CD4-positive, alpha-beta T cell treated with Interleukin-15 for 1 hour (primary cell): ENCODE measurements around the gene PPM1M.
A peak's percentile ranks its signal among the peaks of the same experiment; 100 is the strongest.

ENCODE experiments used
- DNase-seq: peaks from one replicate; pipeline ENCODE4 v3.0.0-alpha.2; 2020

The PPM1M gene

DNA sequence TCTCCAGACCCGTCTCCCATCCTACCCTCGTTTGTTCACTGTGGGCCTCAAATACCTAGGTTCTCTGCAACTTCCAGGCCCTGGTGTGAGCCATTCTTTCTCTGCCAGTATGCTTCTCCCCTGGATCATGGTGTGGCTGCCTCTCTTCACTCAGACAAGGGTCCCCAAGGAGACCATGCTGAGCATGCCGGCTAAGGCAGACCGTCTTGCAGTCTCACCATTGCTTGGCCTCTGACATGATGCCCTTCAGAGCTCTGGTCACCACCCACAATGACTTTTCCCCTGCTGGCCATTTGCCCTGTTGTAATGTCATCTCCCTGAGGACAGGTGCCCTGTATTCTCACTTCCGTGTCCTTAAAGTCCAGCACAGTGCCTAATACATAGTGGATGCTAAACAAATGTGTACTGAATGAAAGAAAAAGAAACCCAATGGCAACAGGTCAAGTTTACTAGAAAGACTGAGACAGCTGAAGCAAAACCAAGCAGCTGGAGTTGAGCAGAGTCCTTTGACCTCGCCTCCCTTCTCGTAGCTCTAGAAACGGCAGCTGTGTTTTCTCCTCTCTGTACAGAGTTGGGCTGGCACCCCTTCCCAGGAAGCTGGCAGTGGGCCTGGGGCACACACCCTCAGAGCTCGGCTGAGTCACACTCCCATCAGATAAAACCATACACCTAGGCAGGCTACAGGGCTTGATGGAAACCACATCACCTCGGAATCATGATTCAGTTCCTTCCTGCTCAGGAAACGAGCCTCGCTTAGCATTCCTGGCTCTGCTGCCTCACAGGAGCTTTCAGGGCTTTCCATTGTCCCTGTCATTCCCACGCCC lies 28.8 kb upstream of the PPM1M start:
- DNase-seq, result no peak

DNA sequence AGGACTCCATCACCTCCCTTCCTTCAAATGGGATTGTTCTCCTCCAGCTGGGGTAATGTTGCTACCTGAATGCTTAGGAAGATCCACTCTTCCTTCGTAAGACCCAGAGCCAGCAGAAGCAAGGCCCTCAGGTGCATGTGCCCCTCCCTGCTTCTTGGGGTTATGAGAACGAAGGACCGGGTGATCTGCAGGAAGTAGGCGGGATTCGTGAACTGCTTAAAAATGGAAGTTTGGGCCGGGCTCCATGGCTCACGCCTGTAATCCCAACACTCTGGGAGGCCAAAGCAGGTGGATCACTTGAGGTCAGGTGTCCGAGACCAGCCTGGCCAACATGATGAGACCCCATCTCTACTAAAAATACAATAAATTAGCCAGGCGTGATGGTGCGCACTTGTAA lies 28.2 kb upstream of the PPM1M start:
- no peak for DNase-seq

DNA sequence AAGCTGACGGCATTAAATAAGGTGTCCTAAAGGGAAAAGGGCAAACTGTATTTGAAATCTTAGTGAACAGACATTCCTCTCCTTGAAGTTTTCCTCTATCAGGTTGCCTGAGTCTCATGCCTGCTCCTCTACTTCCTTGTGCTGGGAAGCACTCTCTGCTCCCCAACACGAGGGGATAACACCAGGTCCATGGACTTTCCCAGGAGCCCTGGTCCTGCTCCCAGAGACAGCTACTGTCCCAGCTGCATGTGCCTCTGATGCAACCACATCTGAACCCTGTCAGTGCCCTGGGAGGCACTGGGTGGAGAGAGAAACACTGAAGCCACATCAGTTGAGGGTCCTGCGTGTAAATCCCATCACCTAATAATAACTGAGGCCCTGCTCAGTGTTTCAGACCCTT lies 27.5 kb upstream of the PPM1M start:
- DNase-seq, result no peak

DNA sequence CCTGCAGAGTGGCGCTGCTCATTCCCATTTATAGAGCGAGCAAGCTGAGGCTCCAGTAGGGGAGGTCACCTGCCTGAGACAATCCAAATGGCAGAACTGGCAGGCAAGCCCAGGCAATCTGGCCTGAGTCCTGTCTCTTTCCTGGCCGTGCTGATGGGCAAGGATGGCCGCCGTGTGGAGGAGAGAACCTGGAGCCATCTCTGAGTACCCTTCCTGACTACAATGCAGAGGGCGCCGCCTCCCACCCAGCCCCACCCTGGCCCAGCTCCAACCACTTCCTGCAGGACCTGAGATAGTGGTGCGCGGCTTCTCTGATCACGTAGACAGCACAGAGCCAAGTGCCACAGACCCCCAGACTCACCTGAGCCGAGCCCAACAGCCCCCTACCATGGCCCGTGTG lies 27.1 kb upstream of the PPM1M start:
- no peak for DNase-seq

DNA sequence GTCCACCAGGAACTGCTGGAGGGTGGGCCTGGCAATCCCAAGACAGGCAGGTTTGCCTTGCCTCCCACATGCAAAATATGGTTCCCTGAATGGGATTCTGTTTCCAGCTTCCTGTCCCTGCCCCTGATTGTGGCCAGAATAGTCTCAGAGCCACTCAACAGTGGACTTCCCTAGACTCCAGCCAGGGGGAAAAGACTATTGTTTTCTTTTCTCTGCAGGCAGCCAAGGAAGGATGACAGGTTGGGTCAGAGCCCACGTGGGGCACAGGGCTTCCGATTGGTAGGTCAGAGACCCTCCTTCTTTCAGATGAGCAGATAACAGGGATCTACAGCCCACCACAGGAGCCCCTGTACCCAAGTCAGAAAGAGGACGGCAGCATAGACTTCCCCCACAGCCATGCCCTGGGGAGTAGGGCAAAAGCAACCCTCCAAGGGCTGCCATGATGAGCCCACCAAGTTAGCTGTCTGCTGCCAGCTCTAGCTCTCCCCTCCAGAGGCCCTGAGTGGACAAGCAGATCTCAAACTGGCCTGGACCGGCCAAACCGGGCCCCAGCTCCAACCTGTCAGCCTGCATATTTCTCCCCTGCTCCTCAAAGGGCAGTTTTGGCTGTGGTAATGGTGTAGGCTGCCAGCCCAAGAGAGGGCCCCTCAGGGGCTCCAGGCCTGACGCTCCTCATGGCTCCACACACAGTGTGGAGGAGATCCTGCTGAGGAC lies 26.5 kb upstream of the PPM1M start:
- DNase-seq, result no peak

DNA sequence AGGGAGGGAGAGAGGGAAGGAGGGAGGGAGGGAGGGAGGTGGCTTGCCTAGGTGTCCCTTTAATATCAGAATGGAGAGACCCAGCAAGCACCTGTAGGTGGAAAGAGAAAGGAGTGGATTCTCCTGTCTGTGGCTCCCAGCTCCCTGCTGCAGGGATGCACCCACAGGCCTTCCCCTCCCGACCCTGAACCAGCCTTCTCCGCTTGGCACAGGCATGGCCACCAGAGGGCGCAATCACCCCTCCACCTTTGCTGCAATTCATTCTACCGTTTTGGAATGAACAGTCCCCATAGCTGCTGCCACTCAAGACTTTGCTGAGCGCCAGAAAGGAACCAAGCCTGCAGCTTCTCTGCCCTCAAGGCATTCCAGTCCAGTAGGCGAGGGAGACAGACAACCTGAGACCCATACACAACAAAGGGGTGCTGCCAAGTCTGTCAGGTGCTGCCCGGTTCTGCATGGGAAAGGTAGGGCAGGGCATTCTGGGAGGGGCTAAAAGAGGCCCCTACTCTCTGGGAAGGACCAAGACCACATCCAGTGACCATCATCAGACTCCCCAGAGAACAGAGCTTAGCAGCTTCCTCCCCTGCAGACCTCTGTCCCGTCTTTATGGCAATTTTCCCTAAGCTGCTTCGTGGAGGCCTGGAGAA lies 25.1 kb upstream of the PPM1M start:
- peak; percentile 78 for DNase-seq

DNA sequence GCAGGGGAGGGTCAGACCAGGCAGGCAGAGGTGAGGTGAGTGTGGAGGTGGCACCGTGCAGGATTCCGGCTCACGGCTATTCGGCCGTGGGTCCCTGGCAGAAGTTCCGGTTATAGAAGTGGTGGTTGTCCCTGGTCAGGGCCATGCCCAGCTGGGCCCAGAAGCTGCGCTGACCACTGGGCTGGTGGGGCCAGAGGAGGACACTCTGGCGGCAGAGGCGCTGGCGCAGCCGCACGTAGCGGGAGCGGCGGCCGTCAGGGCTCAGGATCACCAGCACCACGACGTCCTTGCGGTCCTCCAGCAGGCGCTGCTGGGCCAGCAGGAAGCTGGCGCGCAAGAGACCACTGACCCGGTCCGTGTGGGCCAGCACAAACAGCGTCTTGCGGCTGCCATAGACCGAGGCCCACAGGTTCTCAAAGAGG lies 24.4 kb upstream of the PPM1M start:
- no peak for DNase-seq

DNA sequence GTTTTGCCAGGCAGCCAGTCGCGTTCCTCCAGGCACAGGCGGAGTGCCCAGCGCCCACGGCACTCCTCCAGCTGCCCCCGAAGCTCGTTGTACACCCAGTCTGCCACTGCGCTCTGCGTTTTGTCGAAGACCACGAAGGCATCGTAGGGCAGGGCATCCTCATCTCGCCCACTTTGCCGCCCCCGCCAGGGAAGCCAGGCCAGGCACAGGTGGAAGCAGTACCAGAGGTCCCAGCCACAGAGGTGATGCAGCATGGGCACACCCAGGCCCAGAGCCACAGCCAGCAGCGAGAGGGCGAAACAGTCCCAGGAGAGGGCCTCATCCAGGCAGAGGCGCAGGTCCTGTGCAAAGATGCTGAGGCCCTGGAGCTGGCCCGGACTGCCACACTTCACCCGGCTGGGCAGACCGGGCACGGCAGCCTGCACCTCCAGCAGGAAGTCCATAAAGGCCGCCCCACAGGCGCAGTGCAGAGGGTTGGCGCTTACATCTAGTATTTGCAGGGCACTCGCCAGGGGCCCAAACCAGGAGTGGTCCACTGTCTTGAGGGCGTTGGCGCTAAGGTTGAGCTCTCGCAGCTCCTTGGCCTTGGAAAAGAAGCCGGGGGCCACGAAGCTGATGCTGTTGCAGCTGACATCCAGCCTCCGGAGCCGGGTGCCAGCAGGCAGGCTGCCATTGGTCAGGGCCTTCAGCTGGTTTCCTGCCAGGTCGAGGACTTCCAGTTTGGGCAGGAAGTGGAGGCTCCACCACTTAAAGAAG lies 23.8 kb upstream of the PPM1M start:
- DNase-seq, result peak; percentile 47

DNA sequence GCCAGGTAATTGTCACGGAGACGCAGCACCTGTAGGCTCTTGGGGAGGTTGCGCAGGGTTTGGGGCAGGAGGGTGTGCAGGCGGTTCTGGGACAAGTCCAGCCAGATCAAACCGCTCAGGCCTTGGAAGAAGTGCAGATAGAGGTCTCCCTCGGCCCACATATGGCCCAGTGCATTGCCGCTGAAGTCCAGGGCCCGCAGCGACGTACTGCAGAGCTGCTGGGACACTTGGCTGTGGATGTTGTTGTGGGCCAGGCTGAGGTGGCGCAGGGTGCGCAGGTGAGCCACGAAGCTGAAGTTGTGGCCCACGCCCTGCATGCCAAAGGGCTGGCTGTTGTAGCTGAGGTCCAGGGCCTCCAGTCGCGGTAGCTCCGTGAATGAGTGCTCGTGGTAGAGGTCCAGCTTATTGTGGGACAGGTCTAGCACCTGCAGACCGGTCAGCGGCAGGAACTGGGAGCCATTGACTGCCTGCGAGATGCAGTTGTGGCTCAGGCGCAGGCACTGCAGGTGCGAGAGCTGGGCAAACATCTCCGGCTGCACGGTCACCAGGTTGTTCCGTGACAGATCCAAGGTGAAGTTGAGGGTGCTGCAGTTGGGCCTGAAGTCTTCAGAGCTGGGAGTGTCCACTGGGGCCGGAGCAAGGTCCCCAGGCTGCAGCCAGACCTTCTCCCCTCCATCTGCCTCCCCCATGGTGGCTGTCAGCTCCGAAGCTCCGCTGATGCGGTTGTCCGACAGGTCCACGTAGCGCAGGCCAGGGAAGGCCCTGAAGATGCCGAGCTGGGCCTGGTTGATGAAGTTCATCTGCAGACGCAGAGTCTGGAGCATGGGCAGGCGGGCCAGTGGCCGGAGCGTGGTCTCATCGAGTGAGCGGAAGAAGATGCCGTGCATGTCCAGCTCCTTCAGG lies 23.0 kb upstream of the PPM1M start:
- no peak for DNase-seq

DNA sequence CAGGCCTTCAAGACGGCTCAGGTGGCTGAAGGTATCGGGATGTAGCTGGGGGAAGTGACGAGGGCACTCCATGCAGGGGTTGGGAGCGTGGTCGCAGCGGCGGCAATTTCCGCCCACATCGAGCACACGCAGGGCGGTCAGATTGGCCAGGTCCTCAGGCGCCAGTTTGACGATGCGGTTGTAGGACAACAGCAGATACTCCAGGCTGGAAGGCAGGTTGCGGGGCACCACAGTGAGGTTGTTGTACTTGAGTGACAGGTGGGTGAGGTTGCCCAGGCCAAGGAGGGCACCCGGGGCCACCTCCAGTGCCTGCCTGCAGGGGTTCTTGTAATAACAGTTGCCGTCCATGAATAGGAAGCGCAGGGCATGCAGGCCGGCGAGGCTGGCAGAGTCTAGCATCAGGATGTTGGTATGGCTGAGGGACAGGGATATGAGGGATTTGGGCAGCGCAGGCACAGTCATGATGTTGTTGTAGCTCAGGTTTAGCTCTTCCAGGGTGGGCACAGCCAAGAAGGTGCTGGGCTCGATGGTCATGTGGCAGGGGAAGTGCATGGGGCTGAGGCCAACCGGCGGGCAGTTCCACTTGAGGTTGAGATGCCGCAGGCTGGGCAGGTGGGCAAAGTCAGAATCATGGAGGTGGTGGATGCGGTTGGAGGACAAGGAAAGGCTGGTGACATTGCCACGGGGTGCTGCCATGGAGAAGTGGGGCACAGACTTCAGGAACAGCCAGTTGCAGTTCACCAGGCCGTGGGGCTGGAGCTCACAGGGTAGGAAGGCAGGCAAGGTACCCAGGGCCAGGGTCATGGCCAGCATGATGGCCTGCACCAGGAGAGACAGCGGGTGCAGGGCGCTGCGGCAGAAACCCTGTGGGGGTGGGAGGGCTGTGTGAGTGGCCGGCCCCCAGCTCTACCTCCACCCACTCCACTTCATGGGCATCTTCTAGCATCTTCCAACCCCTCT lies 21.8 kb upstream of the PPM1M start:
- DNase-seq, result no peak

DNA sequence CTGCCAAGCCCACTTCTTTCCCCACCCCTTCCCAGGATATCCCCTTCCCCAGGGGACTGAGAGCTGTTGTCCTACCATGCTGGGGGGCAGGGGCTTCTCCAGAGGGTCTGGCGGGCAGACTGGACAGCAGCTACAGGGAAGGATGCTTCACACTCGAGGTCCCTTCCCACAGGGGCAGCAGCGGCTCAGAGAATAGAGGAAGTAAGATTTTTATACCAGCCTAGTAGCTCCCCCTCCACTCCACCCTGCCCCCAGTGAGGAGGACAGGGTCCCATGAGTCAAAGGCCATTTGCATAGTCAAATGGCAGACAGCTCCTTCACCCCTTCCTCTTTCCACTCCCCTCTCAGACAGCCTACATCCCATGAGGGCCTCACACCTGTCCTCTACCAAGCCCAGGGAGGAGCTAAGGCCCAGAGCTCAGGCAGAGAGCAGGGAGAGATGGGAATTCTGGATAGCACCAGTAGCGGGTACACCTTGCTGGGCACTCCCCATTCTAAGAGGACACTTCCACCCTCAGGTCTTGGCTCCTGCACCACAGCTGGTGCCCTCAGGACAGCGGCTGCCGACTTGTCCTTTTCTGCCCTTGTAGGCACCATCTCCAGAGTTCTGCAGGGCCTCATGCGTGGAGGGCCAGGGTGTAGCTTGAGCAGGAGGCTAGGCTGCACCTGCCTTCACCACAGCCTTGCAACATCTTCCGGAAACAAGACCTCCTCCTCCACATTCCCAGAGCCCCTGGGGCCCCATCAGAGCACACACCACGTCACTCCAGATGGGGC lies 19.9 kb upstream of the PPM1M start, which contains the start of gene TLR9:
Gene TLR9, minus strand, starts transcription at position 194 of the 777 bp plus-strand sequence. Its CDS starts 116 bp downstream, at position 78.
- DNase-seq, result peak; percentile 81

DNA sequence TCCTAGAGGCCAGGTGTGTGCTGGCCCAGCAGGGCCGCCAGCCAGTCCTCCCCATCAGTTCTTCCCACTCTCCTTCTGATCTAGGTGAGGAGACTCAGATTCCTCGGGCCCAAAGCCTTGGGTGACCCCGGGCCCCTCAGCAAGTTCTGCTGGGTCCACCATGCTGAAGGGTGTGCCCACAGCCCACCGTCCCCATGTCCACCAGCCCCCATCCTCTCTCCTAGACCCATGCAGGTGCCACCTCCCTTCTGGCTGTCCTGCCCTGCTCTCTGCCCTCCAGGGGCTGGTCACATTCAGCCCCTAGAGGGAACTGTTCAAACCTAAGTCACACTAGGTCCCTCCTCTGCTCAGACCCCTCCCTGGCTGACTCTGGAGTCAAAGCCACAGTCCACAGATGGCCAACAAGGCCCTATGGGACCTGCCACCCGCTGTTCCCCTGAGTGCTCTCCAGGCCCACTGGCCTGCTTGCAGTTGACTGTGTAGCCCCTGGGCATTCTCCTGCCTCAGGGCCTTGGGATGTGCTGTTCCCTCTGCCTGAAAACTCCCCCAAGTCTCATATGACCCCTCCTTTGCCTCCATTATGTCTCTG lies 19.2 kb upstream of the PPM1M start:
- DNase-seq, result peak; percentile 13

DNA sequence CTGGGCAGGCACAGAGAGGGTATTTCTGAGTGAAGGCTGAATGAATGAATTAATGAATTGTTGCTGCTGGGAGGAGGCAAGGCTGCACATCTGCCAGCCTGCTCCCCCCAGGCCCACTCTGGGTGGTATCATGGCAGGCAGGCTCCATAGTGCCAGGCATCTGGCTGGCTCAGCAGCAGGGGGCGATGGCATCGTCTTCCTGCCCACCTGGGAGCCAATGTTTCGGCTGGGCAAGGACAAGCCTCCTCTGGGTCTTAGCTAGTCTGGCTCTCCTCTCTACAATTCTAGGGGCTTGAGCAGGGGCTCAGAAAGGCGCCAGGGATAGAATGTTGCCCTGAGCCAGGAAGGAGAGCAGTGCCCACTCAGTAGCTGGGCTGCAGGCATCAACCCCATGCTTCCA lies 18.4 kb upstream of the PPM1M start:
- peak; percentile 12 for DNase-seq

DNA sequence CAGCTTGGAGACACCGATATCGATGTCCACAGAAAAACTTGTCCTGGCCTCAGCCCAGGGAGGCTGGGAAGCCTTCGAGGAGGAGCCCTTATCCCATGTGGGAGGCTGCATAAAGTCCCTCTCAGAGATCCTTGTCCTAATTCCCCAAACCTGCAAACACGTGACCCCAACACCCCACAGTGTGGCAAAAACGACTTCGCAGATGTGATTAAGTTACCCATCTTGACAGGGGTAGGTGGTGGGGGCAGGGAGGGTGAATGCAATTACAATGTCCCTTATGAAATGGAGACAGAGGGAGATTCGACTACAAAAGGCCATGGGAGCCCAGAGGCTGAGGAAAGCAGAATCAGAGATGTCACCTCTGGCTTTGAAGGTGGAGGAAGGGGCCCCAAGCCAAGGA lies 17.8 kb upstream of the PPM1M start:
- peak; percentile 4 for DNase-seq

DNA sequence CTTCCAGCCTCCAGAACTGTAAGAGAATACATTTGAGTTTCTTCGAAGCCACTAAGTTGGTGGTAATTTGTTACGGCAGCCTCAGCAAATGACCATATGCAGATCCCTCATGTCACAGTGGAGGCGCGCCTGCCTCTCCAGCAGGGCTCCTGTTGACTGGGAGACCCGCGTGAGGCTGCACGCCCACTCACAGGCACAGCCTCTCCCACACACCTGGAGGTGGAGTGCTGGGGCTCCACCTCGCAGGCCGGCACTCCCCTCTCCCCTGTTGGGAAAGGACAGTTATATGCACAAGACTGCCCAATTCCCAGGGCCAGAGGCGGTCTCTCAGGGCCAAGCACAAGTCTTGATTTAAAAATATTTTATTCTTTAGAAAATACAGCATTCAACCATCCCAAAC lies 17.3 kb upstream of the PPM1M start:
- DNase-seq, result peak; percentile 1

DNA sequence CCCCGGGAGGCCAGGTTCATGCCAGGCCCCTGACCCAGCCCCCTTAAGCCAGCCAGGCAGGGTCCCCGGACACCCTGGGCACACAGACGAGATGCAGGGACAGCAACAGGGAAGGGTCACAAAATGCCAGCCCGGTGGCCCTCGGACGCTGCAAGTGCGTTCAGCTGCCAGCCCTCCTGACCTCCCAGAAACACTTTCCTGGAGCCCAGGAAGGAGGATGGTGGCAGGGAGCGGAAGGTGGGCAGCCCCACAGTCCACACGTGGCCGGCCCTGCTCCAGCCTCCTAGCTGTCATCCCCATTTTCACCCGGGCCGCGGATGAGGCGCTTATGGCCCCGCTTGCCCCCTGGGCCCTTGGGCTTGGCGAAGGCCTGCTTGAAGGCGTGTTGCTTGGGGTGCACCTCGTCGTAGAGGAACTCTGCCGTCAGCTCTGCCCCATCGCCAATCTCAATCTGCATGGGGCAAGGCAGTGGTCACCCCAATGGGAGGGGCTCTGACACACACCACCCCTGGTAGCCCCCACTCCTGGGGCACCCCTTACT lies 16.7 kb upstream of the PPM1M start:
- DNase-seq, result peak; percentile 13

DNA sequence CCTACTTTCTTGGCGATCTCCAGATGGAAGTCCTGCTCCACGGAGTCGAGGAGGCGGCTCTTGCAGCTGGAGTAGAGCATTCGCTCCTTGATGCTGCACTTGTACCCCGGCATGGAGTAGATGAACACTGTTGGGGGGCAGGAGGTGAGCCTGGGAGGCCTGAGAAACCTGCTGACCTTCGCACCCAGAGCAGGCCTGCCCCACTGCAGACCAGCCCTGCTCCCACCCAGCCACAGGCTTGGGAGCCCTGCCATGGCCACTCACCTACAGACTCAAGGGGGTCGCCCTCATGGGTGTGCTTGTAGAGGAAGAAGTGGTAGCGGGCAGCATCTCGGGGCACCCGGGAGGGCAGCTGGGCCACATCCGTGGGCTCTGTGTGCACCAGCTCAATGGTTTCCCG lies 15.9 kb upstream of the PPM1M start:
- DNase-seq, result no peak

DNA sequence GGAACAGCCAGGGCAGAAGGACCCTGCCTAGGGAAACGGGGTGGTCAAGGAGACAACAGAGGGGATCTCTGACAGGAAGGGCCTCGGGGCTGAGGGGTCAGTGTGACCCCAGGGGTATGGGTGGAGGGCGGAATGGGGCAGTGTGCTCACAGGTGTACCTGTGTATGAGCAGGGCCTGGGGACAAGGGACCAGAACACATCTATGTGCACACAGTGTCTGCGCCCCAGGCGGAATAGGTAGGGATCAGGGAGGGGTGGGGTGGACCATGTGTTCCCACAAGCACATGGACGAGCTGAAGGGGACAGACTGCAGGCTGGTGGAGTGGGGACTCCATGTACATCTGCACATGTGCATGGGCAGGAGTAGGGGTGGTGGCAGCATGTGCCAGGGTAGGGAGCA lies 15.1 kb upstream of the PPM1M start:
- DNase-seq, result peak; percentile 16

DNA sequence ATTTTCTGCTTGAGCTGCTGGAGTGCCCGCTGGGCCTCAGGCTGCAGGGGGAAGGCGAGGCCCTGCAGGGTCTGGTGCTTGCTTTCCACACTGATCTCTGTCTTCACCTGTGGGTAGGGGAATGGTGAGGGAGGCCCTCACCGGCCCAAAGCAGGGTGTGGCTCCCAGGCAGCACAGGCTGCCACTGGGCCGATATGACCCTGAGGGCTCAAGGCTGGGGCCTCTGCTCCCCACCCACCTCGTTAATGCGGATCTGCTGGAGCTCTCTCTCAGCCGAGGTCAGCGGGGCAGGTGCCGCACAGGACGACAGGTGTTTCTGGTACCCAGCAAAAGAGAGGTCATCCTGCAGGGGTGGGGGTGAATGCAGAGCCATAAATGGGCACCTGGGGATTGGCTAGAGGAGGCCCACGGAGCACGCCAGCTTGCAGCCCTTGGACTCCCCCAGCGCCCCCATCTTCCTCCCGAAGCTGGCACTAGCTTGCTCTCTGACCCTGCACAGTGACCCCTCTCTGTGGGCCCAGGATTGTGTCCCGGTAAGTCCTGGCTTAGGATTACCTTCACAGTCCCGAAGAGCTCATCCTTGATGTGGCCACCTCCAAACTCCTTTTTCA lies 14.6 kb upstream of the PPM1M start:
- no peak for DNase-seq
